Esophagus squamous epithelium (tissue), 5 donors: Measurements from ENCODE around the gene CPED1. TPM values are rescaled to one million over a fixed set of nuclear protein-coding genes. Genes with fewer than 3 reads are reported as not detected.

Experiments
- DNase-seq: peaks from one replicate; lab custom pipeline; 2025; lab: John Stamatoyannopoulos, UW
- H3K27ac ChIP-seq, 4 donors: fragments of 200-600 bp; sonication (generic); one replicate each; pipeline ENCODE4 v1.5.1; 2016 to 2019; ENCODE audit warnings: mild to moderate bottlenecking in 1 of 4
- H3K27me3 ChIP-seq, 4 donors: fragments of 200-600 bp; sonication (generic); 1 replicate in 3 of 4; 2 replicates in 1 of 4; pipeline versions ENCODE4 v1.5.1 to v1.6.0; 2017 to 2021; ENCODE audit warnings: antibody characterized with exemption in 1 of 4
- H3K36me3 ChIP-seq, 3 donors: fragments of 200-600 bp; sonication (generic); one replicate each; pipeline ENCODE4 v1.5.1; 2016 to 2019
- H3K4me1 ChIP-seq, 3 donors: fragments of 200-600 bp; sonication (generic); one replicate each; pipeline ENCODE4 v1.5.1; 2017 to 2019
- H3K4me3 ChIP-seq, 4 donors: fragments of 200-600 bp; sonication (generic); 1 replicate in 3 of 4; 2 replicates in 1 of 4; pipeline ENCODE4 v1.5.1; 2016 to 2019; ENCODE audit warnings: mild to moderate bottlenecking in 2 of 4, moderate library complexity in 1 of 4
- H3K9me3 ChIP-seq, 3 donors: fragments of 200-600 bp; sonication (generic); one replicate each; pipeline ENCODE4 v1.5.1; 2016 to 2019
- CTCF ChIP-seq, 6 experiments: fragments of 450-650 bp in 4 of 6; fragments of 200-600 bp in 2 of 6; sonication (generic) in 2 of 6; IDR thresholded peaks; one replicate each; pipeline ENCODE4 v1.5.1; 2016 to 2019; ENCODE audit warnings: antibody characterized with exemption in 6 of 6, mild to moderate bottlenecking in 4 of 6, moderate library complexity in 4 of 6
- POLR2A ChIP-seq, 4 donors: fragments of 450-650 bp; IDR thresholded peaks; one replicate each; pipeline ENCODE4 v1.6.1; 2017; ENCODE audit warnings: antibody characterized with exemption in 4 of 4, mild to moderate bottlenecking in 4 of 4, moderate library complexity in 3 of 4
- WGBS, 2 donors: methylation state at CpG; one replicate each; pipeline ENCODE4 v1.1.5; 2018; 5-methylcytosine and 5-hydroxymethylcytosine counted together
- intact Hi-C: fragments of 100-400 bp; cut with DNase I; formaldehyde crosslinking; loops from one replicate; pipeline ENCODE4 v1.15.0; 2022
- total RNA-seq, 4 donors: library from RNA; depleted of rRNA; stranded (reverse); fragments of >200 nt; gene quantifications; one replicate each; pipeline ENCODE4 v1.1.0, GENCODE V29; 2016
- donor health status: DM: yes; HTN: yes; CAD: no.

Gene CPED1
- total RNA-seq, 4 donors from 2014 or later: 0.61 to 6.3 (median 2.3) TPM

- 67 to 69% methylated on average over 2 of the region's 2 CpGs for WGBS, 2 donors
- Histone ChIP-seq H3K36me3 (no peaks in the 10 kb centered on the region), H3K4me1 (no peaks in the 10 kb centered on the region), H3K9me3 (no peaks in the 10 kb centered on the region), H3K4me3 (no peak overlapping the region), H3K27me3 (no peaks in the 10 kb centered on the region), H3K27ac (peak overlapping the region in 1 of 4 donors; percentile 36)
- no peak for TF ChIP-seq CTCF (IDR thresholded peaks at IDR 0.05)
- no peak for TF ChIP-seq POLR2A (IDR thresholded peaks at IDR 0.05)
- intact Hi-C loops: no loop called here
- DNase-seq: no peak
Measured at GRCh38 chr7:121042195-121042594, 53.7 kb downstream of the CPED1 start.

GRCh38 chr7:121042899-121043298, 54.4 kb downstream of the CPED1 start:
- Histone ChIP-seq H3K4me3 (no peak overlapping the region), H3K9me3 (no peaks in the 10 kb centered on the region), H3K36me3 (no peaks in the 10 kb centered on the region), H3K27ac (no peak overlapping the region), H3K4me1 (no peaks in the 10 kb centered on the region), H3K27me3 (no peaks in the 10 kb centered on the region)
- intact Hi-C loops: no loop called here
- no peak for TF ChIP-seq CTCF (IDR thresholded peaks at IDR 0.05)
- 89 to 94% methylated on average over 2 to 3 of the region's 3 CpGs for WGBS, 2 donors
- no peak for DNase-seq

DNA sequence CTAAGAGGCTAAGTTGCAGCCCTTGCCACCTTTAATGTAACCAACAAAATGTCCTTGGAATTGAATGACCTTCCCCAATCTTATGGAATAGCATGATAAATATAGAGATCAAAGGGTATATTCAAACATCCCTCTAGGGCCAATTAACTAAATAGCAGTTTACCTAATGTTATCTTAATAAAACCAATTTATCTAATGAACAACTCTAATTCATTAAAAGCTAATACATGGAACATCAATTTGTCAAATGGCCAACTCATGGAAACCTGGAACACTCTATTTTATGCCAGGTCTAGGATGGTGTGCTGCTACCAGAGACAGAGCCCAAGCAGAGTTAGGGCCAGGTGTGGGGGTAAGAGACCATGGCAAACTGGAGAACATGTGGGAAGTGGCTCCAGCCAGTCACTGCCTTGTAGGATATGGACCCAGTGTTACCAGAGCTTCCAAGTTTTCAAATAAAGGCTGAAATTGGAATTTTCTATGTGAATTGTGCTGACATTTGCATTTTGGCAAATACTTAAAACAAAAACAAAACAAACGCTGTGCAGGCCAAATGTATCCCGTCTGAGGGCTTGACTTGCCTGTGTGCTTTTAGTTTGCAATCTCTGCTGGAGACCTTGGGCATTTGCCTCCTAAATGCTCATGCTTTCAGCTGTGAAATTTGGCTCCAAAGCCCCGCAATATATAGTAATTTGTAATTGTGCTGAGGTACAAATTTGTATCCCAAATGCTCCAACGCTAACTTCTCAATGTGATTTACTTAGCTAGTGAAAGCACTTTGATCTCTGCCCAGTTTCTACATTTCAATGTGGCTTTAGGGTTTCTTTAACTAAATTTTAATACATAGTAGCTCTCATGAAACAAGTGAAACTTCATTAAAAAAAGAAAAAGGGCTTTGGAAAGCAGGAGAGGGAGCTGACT, 55.1 kb downstream of the CPED1 start:
- no peak for TF ChIP-seq POLR2A (IDR thresholded peaks at IDR 0.05)
- no peak for TF ChIP-seq CTCF (IDR thresholded peaks at IDR 0.05)
- WGBS, 2 donors: 74 to 85% methylated on average over 4 of the region's 4 CpGs

GRCh38 chr7:121045090-121045489, 56.6 kb downstream of the CPED1 start:
- Histone ChIP-seq H3K4me1 (peaks cover 0 to 4% (median 0%) of the 10 kb centered on the region in 3 donors), H3K27ac (no peak overlapping the region), H3K27me3 (no peaks in the 10 kb centered on the region), H3K9me3 (no peaks in the 10 kb centered on the region), H3K4me3 (no peak overlapping the region), H3K36me3 (no peaks in the 10 kb centered on the region)
- intact Hi-C loops: no loop called here
- 53 to 55% methylated on average over 1 of the region's 1 CpG for WGBS, 2 donors
- no peak for DNase-seq
- TF ChIP-seq POLR2A (IDR thresholded peaks at IDR 0.05): no peak
- TF ChIP-seq CTCF (IDR thresholded peaks at IDR 0.05): no peak

More for the DNA sequence above, 55.1 kb downstream of the CPED1 start:
- Histone ChIP-seq H3K4me3 (no peak overlapping the region), H3K27me3 (no peaks in the 10 kb centered on the region), H3K36me3 (no peaks in the 10 kb centered on the region), H3K27ac (no peak overlapping the region), H3K4me1 (no peaks in the 10 kb centered on the region), H3K9me3 (no peaks in the 10 kb centered on the region)
- intact Hi-C loops: no loop called here
- DNase-seq: no peak

- TF ChIP-seq CTCF (IDR thresholded peaks at IDR 0.05) (no peak), POLR2A (IDR thresholded peaks at IDR 0.05) (no peak)
- no peaks in the 10 kb centered on the region for H3K9me3 ChIP-seq
- WGBS, 2 donors: 71 to 78% methylated on average over 4 of the region's 4 CpGs
- no peak overlapping the region for H3K27ac ChIP-seq
- no peak for DNase-seq
- no peaks in the 10 kb centered on the region for H3K36me3 ChIP-seq
- intact Hi-C loops: no loop called here
- H3K27me3 ChIP-seq: no peaks in the 10 kb centered on the region
- H3K4me3 ChIP-seq: no peak overlapping the region
- H3K4me1 ChIP-seq: peaks cover 0 to 5% (median 0%) of the 10 kb centered on the region in 3 donors
Measured at GRCh38 chr7:121046009-121046408, 57.5 kb downstream of the CPED1 start.
